A549 (cell line): ENCODE measurements around the gene ABCC5.

Experiments used
- BHLHE40 ChIP-seq: IDR thresholded peaks from 2 replicates; pipeline ENCODE4 v1.6.1; 2012; ENCODE audit warnings: low read depth, low read length, inconsistent platforms
- CTCF ChIP-seq: fragments of >200 bp; sonication (Bioruptor Twin); formaldehyde crosslinking; IDR thresholded peaks from 3 replicates; pipeline ENCODE4 v1.5.1; 2016
- EP300 ChIP-seq, 2 experiments: fragments of >200 bp; sonication (Bioruptor Twin); formaldehyde crosslinking; IDR thresholded peaks; 2 replicates in 1 of 2; 3 replicates in 1 of 2; pipeline ENCODE4 v1.6.1; 2016 to 2017
- JUNB ChIP-seq: fragments of >200 bp; sonication (Bioruptor Twin); formaldehyde crosslinking; IDR thresholded peaks from 2 replicates; pipeline ENCODE4 v1.6.1; 2016
- TP53 ChIP-seq: fragments of 250-450 bp; sonication (Bioruptor Pico); IDR thresholded peaks from 2 replicates; pipeline ENCODE4 v1.5.0; 2021; ENCODE audit warnings: mild to moderate bottlenecking, moderate library complexity

GRCh38 chr3:184018424-184018973 lies 815 bp upstream of the ABCC5 start:
- TF ChIP-seq EP300 (IDR thresholded peaks at IDR 0.05), result no peak
- TF ChIP-seq TP53 (CRISPR knock-in tag), result no peak
- TF ChIP-seq CTCF, result no peak
- TF ChIP-seq JUNB, result no peak
- TF ChIP-seq BHLHE40, result no peak
